Panc1 (cell line): ENCODE data around the gene MSI2. TPM values are rescaled to one million over a fixed set of nuclear protein-coding genes. Genes with fewer than 3 reads are reported as not detected.
A peak's percentile ranks its signal among the peaks of the same experiment; 100 is the strongest.

ENCODE experiments used
- ATAC-seq: fragments of 200-7000 bp; cut with Tn5 transposase; 2 replicates; pipeline ENCODE4 v1.9.1; 2020; ENCODE audit warnings: mild to moderate bottlenecking, moderate library complexity
- BruUV-seq: library from RNA; stranded (reverse); fragments of 400-500 nt; replicated peaks from 2 replicates; lab custom pipeline; 2021; lab: Mats Ljungman, UMichigan
- CTCF ChIA-PET: fragments of 300-600 bp; sonication (Branson Sonifier 250); formaldehyde crosslinking; loops from one replicate; lab custom pipeline; 2022; ENCODE audit warnings: antibody characterized with exemption; lab: Charles Lee
- POLR2A ChIA-PET: fragments of 300-600 bp; sonication (Branson Sonifier 250); formaldehyde crosslinking; loops from one replicate; lab custom pipeline; 2022; ENCODE audit warnings: antibody characterized with exemption; lab: Charles Lee
- DNase-seq: peaks from one replicate; pipeline ENCODE4 v3.0.0-alpha.2; 2010; ENCODE audit warnings: low read depth, low spot score
- H3K27ac ChIP-seq: 2 replicates; pipeline ENCODE4 v1.5.1; 2011; ENCODE audit warnings: mild to moderate bottlenecking, low read length, inconsistent platforms
- H3K27me3 ChIP-seq: fragments of 200-500 bp; sonication (Bioruptor generic); 2 replicates; pipeline ENCODE4 v1.6.0; 2014; ENCODE audit warnings: low read length, inconsistent platforms; ENCODE audit not compliant: control insufficient read depth, insufficient read depth
- H3K36me3 ChIP-seq: fragments of 200-500 bp; sonication (Bioruptor generic); 2 replicates; pipeline ENCODE4 v1.5.1; 2014; ENCODE audit warnings: inconsistent platforms, mild to moderate bottlenecking, low read length, moderate library complexity; ENCODE audit not compliant: control insufficient read depth, insufficient read depth
- H3K4me1 ChIP-seq: 2 replicates; pipeline ENCODE4 v1.5.1; 2011; ENCODE audit warnings: inconsistent platforms, mild to moderate bottlenecking, low read length, moderate library complexity; ENCODE audit not compliant: control insufficient read depth, insufficient read depth
- H3K4me3 ChIP-seq, 2 experiments: 2 replicates each; pipeline ENCODE4 v1.5.1; 2011 to 2012; ENCODE audit warnings: low read depth in 2 of 2, low read length in 2 of 2, mild to moderate bottlenecking in 2 of 2, inconsistent platforms in 1 of 2, moderate library complexity in 1 of 2
- H3K9me3 ChIP-seq: fragments of 200-500 bp; sonication (Bioruptor generic); 2 replicates; pipeline ENCODE4 v1.5.1; 2014; ENCODE audit warnings: low read depth, mild to moderate bottlenecking, inconsistent platforms, low read length, moderate library complexity; ENCODE audit not compliant: control insufficient read depth, insufficient read depth
- CTCF ChIP-seq: fragments of 450-650 bp; IDR thresholded peaks from 2 replicates; pipeline ENCODE4 v1.5.1; 2017; ENCODE audit warnings: mild to moderate bottlenecking
- POLR2AphosphoS5 ChIP-seq: IDR thresholded peaks from 2 replicates; pipeline ENCODE4 v1.6.1; 2012; ENCODE audit warnings: mild to moderate bottlenecking, low read depth, low read length, moderate library complexity
- REST ChIP-seq, 2 experiments: IDR thresholded peaks; 2 replicates each; pipeline ENCODE4 v1.6.1; 2011 to 2012; ENCODE audit warnings: low read depth in 2 of 2, control low read depth in 1 of 2, low read length in 1 of 2, mild to moderate bottlenecking in 1 of 2, moderate library complexity in 1 of 2; ENCODE audit not compliant: insufficient read depth in 1 of 2
- SIN3A ChIP-seq: IDR thresholded peaks from 2 replicates; pipeline ENCODE4 v1.6.1; 2012; ENCODE audit warnings: low read depth, mild to moderate bottlenecking, low read length, moderate library complexity, borderline replicate concordance; ENCODE audit not compliant: insufficient read depth
- TCF7L2 ChIP-seq: IDR thresholded peaks from 2 replicates; pipeline ENCODE4 v1.6.1; 2011; ENCODE audit warnings: mild to moderate bottlenecking, low read depth, low read length, inconsistent platforms
- in situ Hi-C: cut with HindIII; loops from 2 replicates; pipeline ENCODE4 v1.10.0; 2016; ENCODE audit warnings: low sequenced_read_pairs, low pct_unique_long_range_greater_than_20kb
- intact Hi-C: fragments of 100-400 bp; cut with micrococcal nuclease; formaldehyde crosslinking; loops from one replicate; pipeline ENCODE4 v1.10.0; 2022; ENCODE audit not compliant: unreplicated experiment
- total RNA-seq: library from RNA; stranded (reverse); gene quantifications from one replicate; pipeline ENCODE4 v1.2.1, GENCODE V29; 2021; ENCODE audit not compliant: unreplicated experiment

The MSI2 gene
- total RNA-seq, 1 experiment from 2014 or later = 38.5 TPM

GRCh38 chr17:57207396-57207795 lies 48.9 kb upstream of the MSI2 start:
- TF ChIP-seq TCF7L2 = no peak
- Histone ChIP-seq H3K9me3 (peaks cover 4% of the 10 kb centered on the region; the same call in 1 of the 2 replicates), H3K27ac (no peak overlapping the region), H3K36me3 (no peaks in the 10 kb centered on the region), H3K4me3 (no peak overlapping the region), H3K4me1 (no peaks in the 10 kb centered on the region), H3K27me3 (no peaks in the 10 kb centered on the region; the same call in 1 of the 2 replicates)
- ATAC-seq (no peak), DNase-seq (no peak)
- no TSS peak for BruUV-seq
- POLR2A ChIA-PET = no interaction called here
- CTCF ChIA-PET = no interaction called here
- in situ Hi-C loops (no loop called here), intact Hi-C loops (no loop called here)

- Histone ChIP-seq H3K4me1 (no peaks in the 10 kb centered on the region; the same call in 1 of the 2 replicates), H3K36me3 (no peaks in the 10 kb centered on the region), H3K9me3 (peaks cover 4% of the 10 kb centered on the region; the same call in 1 of the 2 replicates), H3K27ac (no peak overlapping the region), H3K27me3 (no peaks in the 10 kb centered on the region), H3K4me3 (no peak overlapping the region)
- TF ChIP-seq SIN3A = no peak
- TF ChIP-seq TCF7L2 = no peak
- no peak for ATAC-seq
- in situ Hi-C loops (no loop called here), intact Hi-C loops (no loop called here)
- ChIA-PET POLR2A (no interaction called here), CTCF (no interaction called here)
- no TSS peak for BruUV-seq
- DNase-seq = no peak
Measured at GRCh38 chr17:57210224-57210553, 46.1 kb upstream of the MSI2 start.

- Histone ChIP-seq H3K9me3 (peaks cover 4% of the 10 kb centered on the region; the same call in 1 of the 2 replicates), H3K27me3 (no peaks in the 10 kb centered on the region), H3K36me3 (no peaks in the 10 kb centered on the region), H3K27ac (no peak overlapping the region), H3K4me1 (no peaks in the 10 kb centered on the region; the same call in 1 of the 2 replicates), H3K4me3 (no peak overlapping the region)
- no TSS peak for BruUV-seq
- TF ChIP-seq REST (IDR thresholded peaks at IDR 0.05; ENCODE audit: insufficient read depth in 1 of 2, low read depth in 2 of 2, low read length in 1 of 2) (no peak), POLR2AphosphoS5 (no peak), TCF7L2 (no peak), SIN3A (no peak), CTCF (no peak)
- ChIA-PET POLR2A (interaction anchor here (0.6 kb wide), 1 partner anchor 65 kb away, joined by 4 read pairs; no protein-coding TSS in a partner anchor), CTCF (no interaction called here)
- 0 out of 2 replicates have a peak, but pooled peaks have one; percentile 46 for ATAC-seq
- in situ Hi-C loops (no loop called here), intact Hi-C loops (no loop called here)
- DNase-seq = no peak
Measured at GRCh38 chr17:57210972-57211411, 45.3 kb upstream of the MSI2 start.
